Neural crest cell (in vitro differentiated cells): ENCODE measurements around the gene KCMF1. TPM values are rescaled to one million over a fixed set of nuclear protein-coding genes. Genes with fewer than 3 reads are reported as not detected.

Experiments
- DNase-seq: peaks from one replicate; pipeline ENCODE4 v3.0.0; 2021; ENCODE audit warnings: low read depth, mixed read lengths, low spot score
- H3K27ac Mint-ChIP-seq: one replicate; pipeline ENCODE4 v1.8.0; 2021; ENCODE audit warnings: mild to moderate bottlenecking, mixed read lengths; ENCODE audit not compliant: unreplicated experiment
- H3K27me3 Mint-ChIP-seq: 2 replicates; pipeline ENCODE4 v1.8.0; 2021; ENCODE audit warnings: low read depth, mild to moderate bottlenecking, mixed read lengths
- H3K36me3 Mint-ChIP-seq: 2 replicates; pipeline ENCODE4 v1.8.0; 2021; ENCODE audit warnings: low read depth, mild to moderate bottlenecking, mixed read lengths
- H3K4me1 Mint-ChIP-seq: 2 replicates; pipeline ENCODE4 v1.8.0; 2021; ENCODE audit warnings: mixed read lengths
- H3K4me3 Mint-ChIP-seq: one replicate; pipeline ENCODE4 v1.8.0; 2021; ENCODE audit warnings: mild to moderate bottlenecking, mixed read lengths
- H3K9me3 Mint-ChIP-seq: 2 replicates; pipeline ENCODE4 v1.8.0; 2021; ENCODE audit warnings: mixed read lengths
- CTCF ChIP-seq: fragments of 200-600 bp; sonication (generic); conservative IDR thresholded peaks from 2 replicates; pipeline ENCODE4 v1.5.0; 2021; ENCODE audit warnings: antibody characterized with exemption, mild to moderate bottlenecking
- total RNA-seq: library from RNA; stranded (reverse); gene quantifications from 2 replicates; pipeline ENCODE4 v1.2.1, GENCODE V29; 2021

KCMF1 gene
- total RNA-seq, 1 donor from 2014 or later, result 57.0 TPM

GRCh38 chr2:84980263-84980983, 9.5 kb downstream of the KCMF1 start:
- Mint-ChIP-seq H3K36me3 (peaks cover 3% of the 10 kb centered on the region), H3K27me3 (no peaks in the 10 kb centered on the region), H3K27ac (no peak overlapping the region), H3K4me1 (peaks cover 25% of the 10 kb centered on the region), H3K4me3 (no peak overlapping the region), H3K9me3 (no peaks in the 10 kb centered on the region)
- no peak for TF ChIP-seq CTCF
- no peak for DNase-seq

GRCh38 chr2:84986018-84986417, 15.1 kb downstream of the KCMF1 start:
- Mint-ChIP-seq H3K4me1 (peaks cover 24% of the 10 kb centered on the region), H3K4me3 (no peak overlapping the region), H3K27ac (no peak overlapping the region), H3K9me3 (no peaks in the 10 kb centered on the region), H3K36me3 (peaks cover 3% of the 10 kb centered on the region), H3K27me3 (no peaks in the 10 kb centered on the region)
- TF ChIP-seq CTCF, result no peak
- no peak for DNase-seq

- Mint-ChIP-seq H3K36me3 (peaks cover 2% of the 10 kb centered on the region), H3K27ac (no peak overlapping the region), H3K4me3 (no peak overlapping the region), H3K27me3 (no peaks in the 10 kb centered on the region), H3K9me3 (no peaks in the 10 kb centered on the region), H3K4me1 (peaks cover 23% of the 10 kb centered on the region)
- DNase-seq, result no peak
- no peak for TF ChIP-seq CTCF
Observed at GRCh38 chr2:84989422-84989821, 18.5 kb downstream of the KCMF1 start.

GRCh38 chr2:84989927-84990326, 19.0 kb downstream of the KCMF1 start:
- DNase-seq, result no peak
- TF ChIP-seq CTCF, result no peak
- Mint-ChIP-seq H3K4me3 (no peak overlapping the region), H3K36me3 (peaks cover 2% of the 10 kb centered on the region), H3K9me3 (no peaks in the 10 kb centered on the region), H3K27me3 (no peaks in the 10 kb centered on the region), H3K4me1 (peaks cover 21% of the 10 kb centered on the region), H3K27ac (no peak overlapping the region)

GRCh38 chr2:84991404-84992160, 20.6 kb downstream of the KCMF1 start:
- DNase-seq, result no peak
- Mint-ChIP-seq H3K9me3 (no peaks in the 10 kb centered on the region), H3K36me3 (peaks cover 2% of the 10 kb centered on the region), H3K27ac (no peak overlapping the region), H3K4me3 (no peak overlapping the region), H3K4me1 (peaks cover 17% of the 10 kb centered on the region), H3K27me3 (no peaks in the 10 kb centered on the region)
- TF ChIP-seq CTCF, result no peak
